ENCODE results near the gene LYSMD2. TPM values are rescaled to one million over a fixed set of nuclear protein-coding genes. Genes with fewer than 3 reads are reported as not detected.

The LYSMD2 gene
- total and polyA plus RNA-seq, 11 donors: 3.1 to 8.7 (median 5.7) TPM

DNA sequence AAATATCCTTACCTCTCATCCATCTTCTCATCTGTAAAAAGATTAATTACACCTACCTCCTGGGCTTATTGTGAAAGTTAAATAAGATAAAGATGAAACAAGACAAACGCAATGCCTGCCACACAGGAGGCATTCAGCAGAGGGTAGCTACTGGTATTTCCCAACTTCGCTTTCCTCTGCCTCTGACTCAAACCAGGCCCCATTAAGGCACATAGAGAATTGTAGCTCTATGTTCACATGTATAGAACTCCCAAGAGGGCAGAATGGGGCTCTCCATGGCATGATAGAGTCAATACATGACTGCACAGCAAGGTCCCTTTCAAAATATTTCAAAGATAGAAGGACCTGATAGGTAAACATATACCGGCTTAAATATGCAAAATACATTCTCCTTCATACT is 1.4 kb downstream of the LYSMD2 start:
- no peak for ATAC-seq
- Histone ChIP-seq H3K27ac (peak overlapping the region in 8 of 12 donors; percentile 25 to 92 (median 88)), H3K4me1 (peaks cover 0 to 65% (median 34%) of the 10 kb centered on the region in 12 donors)

GRCh38 chr15:51735228-51736010 is 2.0 kb downstream of the LYSMD2 start:
- Histone ChIP-seq H3K36me3 (no peaks in the 10 kb centered on the region), H3K27ac (peak overlapping the region in 3 of 12 donors; percentile 8 to 91 (median 86)), H3K27me3 (no peaks in the 10 kb centered on the region), H3K4me1 (peaks cover 0 to 71% (median 36%) of the 10 kb centered on the region in 12 donors), H3K4me3 (peak overlapping the region in 3 of 12 donors; percentile 71 to 85 (median 80)), H3K9me3 (no peaks in the 10 kb centered on the region)
- ATAC-seq: no peak
- no peak for DNase-seq
- intact Hi-C loops (cut with DNase I): no loop called here
- TF ChIP-seq, protein P1, sequence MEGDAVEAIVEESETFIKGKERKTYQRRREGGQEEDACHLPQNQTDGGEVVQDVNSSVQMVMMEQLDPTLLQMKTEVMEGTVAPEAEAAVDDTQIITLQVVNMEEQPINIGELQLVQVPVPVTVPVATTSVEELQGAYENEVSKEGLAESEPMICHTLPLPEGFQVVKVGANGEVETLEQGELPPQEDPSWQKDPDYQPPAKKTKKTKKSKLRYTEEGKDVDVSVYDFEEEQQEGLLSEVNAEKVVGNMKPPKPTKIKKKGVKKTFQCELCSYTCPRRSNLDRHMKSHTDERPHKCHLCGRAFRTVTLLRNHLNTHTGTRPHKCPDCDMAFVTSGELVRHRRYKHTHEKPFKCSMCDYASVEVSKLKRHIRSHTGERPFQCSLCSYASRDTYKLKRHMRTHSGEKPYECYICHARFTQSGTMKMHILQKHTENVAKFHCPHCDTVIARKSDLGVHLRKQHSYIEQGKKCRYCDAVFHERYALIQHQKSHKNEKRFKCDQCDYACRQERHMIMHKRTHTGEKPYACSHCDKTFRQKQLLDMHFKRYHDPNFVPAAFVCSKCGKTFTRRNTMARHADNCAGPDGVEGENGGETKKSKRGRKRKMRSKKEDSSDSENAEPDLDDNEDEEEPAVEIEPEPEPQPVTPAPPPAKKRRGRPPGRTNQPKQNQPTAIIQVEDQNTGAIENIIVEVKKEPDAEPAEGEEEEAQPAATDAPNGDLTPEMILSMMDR (IDR thresholded peaks at IDR 0.05): peak in 1 of 12 donors; percentile 7
- no peak for TF ChIP-seq POLR2A (IDR thresholded peaks at IDR 0.05)
- whole genome bisulfite sequencing, 4 donors: 64 to 76% (median 70%) methylated on average over 5 of the region's 5 CpGs

More for the DNA sequence above, 1.4 kb downstream of the LYSMD2 start:
- H3K9me3 ChIP-seq: no peaks in the 10 kb centered on the region
- 69 to 74% (median 72%) methylated on average over 3 of the region's 3 CpGs for WGBS, 4 donors
- no peaks in the 10 kb centered on the region for H3K27me3 ChIP-seq
- no peak for TF ChIP-seq POLR2A (IDR thresholded peaks at IDR 0.05)
- TF ChIP-seq, protein P1 (IDR thresholded peaks at IDR 0.05): no peak
- intact Hi-C loops (cut with DNase I): no loop called here
- peak overlapping the region in 9 of 12 donors; percentile 68 to 93 (median 80) for H3K4me3 ChIP-seq
- H3K36me3 ChIP-seq: no peaks in the 10 kb centered on the region
- DNase-seq: no peak

DNA sequence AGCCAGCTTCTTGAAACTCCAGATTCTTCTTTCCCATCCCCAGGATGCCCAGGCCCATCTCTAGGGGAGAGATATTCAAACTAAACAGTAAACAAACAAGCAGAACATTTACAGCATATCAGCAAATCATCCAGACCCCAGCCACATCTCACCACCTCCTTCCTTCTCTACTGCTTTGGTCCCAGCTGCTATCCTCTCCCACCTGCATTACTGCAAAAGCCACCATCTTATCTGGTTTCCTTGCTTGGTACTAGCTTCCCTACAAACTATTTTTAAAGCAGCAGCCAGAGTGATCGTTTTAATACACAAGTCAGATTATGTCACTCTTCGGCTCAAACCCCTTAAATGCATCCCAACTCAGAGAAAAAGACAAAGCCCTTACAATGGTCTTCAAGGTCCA is 4.8 kb downstream of the LYSMD2 start:
- no peak for TF ChIP-seq POLR2A (IDR thresholded peaks at IDR 0.05)
- TF ChIP-seq, protein P1 (IDR thresholded peaks at IDR 0.05): no peak
- Histone ChIP-seq H3K9me3 (no peaks in the 10 kb centered on the region), H3K36me3 (no peaks in the 10 kb centered on the region), H3K27ac (peak overlapping the region in 11 of 12 donors; percentile 31 to 94 (median 70)), H3K4me1 (peaks cover 0 to 73% (median 32%) of the 10 kb centered on the region in 12 donors), H3K27me3 (no peaks in the 10 kb centered on the region), H3K4me3 (no peak overlapping the region)
- intact Hi-C loops (cut with DNase I): no loop called here
- 48 to 65% (median 57%) methylated on average over 2 of the region's 2 CpGs for WGBS, 4 donors
- ATAC-seq (no peak), DNase-seq (no peak)

GRCh38 chr15:51731549-51732267 is 5.7 kb downstream of the LYSMD2 start:
- ATAC-seq (peak; percentile 35 to 88 (median 78)), DNase-seq (peak in 3 of 5 donors; percentile 41 to 60 (median 45))
- TF ChIP-seq, protein P1 (IDR thresholded peaks at IDR 0.05): no peak
- TF ChIP-seq POLR2A (IDR thresholded peaks at IDR 0.05): no peak
- H3K27me3 ChIP-seq: no peaks in the 10 kb centered on the region
- WGBS, 4 donors: 42 to 45% (median 42%) methylated on average over 5 of the region's 5 CpGs
- H3K27ac ChIP-seq: peak overlapping the region in 11 of 12 donors; percentile 31 to 94 (median 70)
- intact Hi-C loops (cut with DNase I): no loop called here
- no peaks in the 10 kb centered on the region for H3K36me3 ChIP-seq
- H3K9me3 ChIP-seq: no peaks in the 10 kb centered on the region
- peaks cover under 1 to 80% (median 39%) of the 10 kb centered on the region in 12 donors for H3K4me1 ChIP-seq
- H3K4me3 ChIP-seq: peak overlapping the region in 9 of 12 donors; percentile 11 to 44 (median 31)

Data from heart left ventricle (tissue), 16 donors.